ENCODE measurements around the gene CREG2.

Gene CREG2

DNA sequence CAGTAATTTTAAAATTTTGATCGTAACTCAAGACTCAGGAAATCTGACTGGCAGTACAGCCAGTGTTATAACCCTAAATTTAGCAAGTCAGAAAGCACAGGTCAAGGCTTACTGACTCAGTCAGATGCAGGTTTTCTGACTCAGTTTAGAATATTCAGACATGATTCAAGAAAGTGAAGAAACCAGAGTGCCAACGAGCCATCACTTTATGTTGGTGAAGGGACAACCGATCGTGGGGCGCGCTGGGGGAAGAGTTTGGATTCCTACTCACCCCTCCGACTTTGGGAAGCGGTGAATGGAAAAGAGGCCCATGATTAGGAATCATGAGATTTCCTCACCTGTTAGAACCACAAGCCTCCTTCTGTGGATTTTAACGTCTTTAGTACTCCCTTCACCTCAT is 79.8 kb downstream of the CREG2 start:
- no peak for DNase-seq (ENCODE audit: low read depth)

DNA sequence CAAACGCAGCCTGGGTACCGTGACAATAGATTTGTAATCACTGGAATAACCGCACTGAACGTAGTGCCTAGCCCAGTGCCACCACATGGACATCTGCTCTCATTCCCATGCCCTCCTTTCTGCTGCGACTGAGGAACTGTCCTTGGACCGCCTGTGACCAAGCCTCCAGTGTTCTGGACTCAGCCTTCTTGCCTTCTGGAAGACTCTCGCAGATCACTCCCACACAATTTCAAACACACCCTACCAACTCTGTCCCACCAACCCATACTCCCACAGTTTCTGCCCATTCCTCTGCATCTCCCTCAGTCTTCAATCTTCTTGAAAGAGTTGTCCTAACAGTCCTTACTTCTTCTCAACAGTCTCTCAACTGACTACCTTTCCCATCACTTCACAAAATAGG is 80.9 kb downstream of the CREG2 start:
- no peak for DNase-seq (ENCODE audit: low read depth)

DNA sequence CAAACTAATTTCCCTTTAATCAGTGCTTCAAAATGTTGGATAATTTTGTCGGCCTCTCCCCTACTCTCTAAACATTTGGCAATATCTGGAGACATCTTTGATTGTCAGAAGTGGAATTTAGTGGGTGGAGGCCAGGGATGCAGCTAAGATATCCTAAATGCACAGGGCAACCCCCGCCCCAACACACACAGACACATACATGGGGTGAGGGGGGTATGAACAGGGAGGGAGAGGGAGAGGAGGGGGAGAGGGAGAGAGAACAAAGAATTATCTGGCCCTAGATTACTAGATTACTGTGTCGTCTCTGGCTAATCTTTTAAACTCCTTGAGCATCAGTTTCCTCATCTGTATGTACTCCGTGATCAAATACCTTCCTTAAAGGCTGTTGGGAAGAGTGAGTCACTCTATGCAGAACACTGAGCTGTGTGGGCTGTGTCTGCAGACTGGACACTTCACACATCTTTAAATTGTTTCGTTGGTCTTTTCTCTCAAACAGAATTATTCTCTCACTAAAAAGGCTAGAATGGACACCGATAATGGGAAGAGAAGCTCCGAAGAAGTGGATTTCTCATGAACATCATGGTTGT is 81.7 kb downstream of the CREG2 start:
- DNase-seq (ENCODE audit: low read depth): no peak

DNA sequence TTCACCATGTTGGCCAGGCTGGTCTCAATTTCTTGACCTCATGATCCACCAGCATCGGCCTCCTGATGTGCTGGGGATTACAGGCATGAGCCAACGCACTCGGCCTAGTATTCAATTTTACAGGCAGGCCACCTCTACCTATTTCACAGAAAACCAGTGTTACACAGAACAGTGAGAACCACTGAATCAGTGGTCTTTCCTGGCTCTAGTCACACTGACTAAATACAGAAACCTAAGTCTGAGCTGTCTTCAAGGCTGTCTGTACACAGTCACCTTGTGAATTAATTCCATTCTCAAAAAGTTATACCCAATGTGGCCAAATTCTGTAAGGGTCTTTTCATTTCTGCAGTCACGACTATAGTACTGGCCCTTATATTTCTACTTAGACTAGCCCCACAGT is 82.3 kb downstream of the CREG2 start:
- DNase-seq (ENCODE audit: low read depth): no peak

DNA sequence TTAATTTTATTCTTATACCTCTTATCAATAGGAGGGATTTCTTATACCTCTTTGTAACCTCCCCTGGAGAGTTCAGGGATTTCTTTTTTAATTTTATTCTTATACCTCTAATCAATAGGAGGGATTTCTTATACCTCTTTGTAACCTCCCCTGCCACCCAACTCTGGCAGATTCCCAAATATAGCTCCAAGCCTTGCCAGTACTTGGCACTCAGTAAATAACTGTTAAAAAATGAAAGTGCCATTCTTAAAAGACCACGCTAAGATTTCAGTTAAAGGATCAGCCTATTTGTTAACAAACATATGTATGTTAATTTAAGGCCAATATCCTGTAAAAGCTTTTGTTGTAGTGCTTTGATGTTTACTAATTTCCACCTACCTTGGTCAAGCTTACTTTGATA is 83.6 kb downstream of the CREG2 start:
- no peak for DNase-seq (ENCODE audit: low read depth)

DNA sequence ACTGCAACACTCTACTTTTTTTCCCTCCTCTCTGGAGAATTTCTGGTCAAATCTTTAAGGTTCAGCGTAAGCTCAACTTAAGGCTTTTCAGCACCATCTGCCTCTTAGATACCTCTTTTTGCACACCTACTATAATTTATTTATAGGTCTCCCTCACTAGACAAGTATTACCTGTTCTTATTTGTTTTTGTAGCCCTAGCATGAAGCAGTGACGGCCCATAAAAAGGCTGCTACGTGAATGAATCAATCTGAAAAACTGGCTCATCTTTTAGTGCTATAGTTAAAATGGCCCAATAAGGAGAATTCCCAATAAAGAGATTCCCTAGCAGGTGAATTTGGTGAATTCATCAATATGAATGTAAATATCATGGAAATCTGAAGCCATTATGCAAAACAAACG is 85.3 kb downstream of the CREG2 start:
- no peak for DNase-seq (ENCODE audit: low read depth)

DNA sequence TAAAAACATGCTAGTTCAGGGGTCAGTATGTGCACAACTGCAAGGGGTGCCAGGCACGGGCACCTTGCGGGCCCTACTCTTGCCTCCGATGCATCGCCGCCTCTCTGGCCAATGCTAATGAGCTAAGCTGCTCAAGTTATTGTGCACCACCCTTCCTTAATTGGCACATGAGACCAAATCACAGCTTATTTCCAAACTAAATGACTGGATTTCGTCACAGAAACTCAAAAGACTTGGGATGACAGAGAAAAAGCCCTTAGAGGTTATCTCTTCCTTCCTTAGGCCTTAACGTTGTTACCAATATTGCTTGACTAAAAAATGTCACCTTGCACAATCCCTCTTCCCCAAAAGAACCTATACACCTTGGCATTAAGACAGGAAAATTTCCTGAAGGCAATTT is 86.5 kb downstream of the CREG2 start:
- no peak for DNase-seq (ENCODE audit: low read depth)

DNA sequence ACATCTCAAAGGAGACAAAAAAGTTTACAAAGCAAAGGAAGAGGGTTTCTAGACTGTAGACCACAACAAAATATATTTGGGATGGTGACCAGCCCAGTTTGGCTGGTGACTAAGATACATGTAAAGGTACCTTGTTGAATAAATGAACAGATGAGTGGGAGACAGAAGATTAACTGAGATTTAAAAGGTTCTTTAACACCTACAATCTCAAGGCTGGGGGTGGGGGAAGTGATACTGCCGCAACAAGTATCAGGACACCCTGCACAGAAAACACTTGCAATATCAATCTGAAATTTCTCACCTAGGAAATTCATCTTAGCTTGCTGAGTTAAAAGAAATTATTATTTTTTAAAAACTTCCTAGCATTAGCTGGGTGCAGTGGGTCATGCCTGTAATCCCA is 87.1 kb downstream of the CREG2 start:
- DNase-seq (ENCODE audit: low read depth): no peak

DNA sequence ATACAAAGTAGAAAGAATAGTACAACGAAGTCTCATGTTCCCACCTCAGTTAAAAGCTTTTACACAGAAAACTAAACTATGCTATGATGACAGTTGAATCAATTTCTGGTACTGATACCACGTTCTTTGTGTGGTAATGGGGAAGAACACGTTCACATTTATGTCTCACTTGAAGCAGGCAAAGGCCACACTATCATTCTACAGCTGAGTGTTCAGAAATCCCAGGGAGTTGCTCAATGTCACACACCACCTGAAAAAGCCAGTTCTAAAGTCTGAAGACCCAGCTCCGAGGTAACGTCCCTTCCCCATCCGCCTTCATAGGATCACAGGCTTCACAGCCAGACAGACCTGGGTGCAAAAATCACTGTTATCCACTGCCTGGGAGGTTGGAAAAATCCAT is 87.7 kb downstream of the CREG2 start:
- DNase-seq (ENCODE audit: low read depth): no peak

DNA sequence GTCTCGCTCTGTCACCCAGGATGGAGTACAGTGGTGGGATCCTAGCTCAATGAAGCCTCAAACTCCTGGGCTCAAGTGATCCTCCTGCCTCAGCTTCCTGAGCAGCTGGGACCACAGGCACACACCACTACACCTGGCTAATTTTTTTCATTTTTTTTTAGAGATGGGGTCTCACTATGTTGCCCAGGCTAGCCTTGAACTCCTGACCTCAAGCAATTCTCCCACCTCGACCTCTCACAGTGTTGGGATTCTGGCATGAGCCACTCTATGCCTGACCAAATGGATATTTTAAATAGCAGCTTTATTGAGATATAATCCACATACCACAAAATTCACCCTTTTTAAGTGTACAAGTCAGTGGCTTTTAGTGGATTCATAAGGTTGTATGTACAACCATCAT is 89.9 kb downstream of the CREG2 start:
- no peak for DNase-seq (ENCODE audit: low read depth)

DNA sequence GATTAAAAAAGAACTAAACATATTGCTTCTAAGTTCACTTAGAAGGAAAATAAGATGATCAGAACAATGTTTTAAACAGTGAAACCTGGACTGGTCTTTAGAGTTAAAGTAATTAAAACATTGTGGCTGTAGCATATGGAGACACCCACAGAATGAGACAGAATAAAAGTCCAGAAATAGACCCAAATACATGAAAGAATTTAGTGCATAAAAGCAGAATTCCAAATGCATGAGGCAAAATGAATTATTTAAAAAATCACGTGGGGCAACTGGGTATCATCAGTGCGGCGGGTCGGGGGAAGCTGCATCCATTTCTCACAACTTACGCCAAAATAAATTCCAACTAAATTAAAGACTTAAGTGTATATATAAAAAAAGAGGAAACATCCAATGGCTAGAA is 90.9 kb downstream of the CREG2 start:
- no peak for DNase-seq (ENCODE audit: low read depth)

DNA sequence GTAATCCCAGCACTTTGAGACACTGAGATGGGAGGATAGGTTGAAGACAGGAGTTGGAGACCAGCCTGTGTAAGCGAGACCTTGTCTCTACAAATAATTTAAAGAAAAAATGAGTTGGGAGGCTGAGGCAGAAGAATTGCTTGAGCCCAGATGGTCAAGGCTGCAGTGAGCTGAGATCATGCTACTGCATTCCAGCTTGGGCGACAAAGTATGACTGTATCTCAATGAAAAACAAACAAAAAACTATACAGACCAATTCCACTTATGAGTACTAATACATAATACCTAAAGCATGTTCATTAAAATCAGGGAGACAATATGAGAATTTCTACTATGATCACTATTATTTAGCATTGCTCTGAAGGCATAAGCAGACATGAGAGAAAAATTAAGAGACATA is 91.4 kb downstream of the CREG2 start:
- DNase-seq (ENCODE audit: low read depth): no peak

Measured in stimulated activated CD8-positive, alpha-beta memory T cell treated with anti-CD3 and anti-CD28 coated beads, Interleukin-4, amount 100 ng/mL, for 24 hours (primary cell).